Neural crest cell (in vitro differentiated cells): ENCODE data around the gene TNNI3K. TPM values are rescaled to one million over a fixed set of nuclear protein-coding genes. Genes with fewer than 3 reads are reported as not detected.

Experiments used
- DNase-seq: peaks from one replicate; pipeline ENCODE4 v3.0.0; 2021; ENCODE audit warnings: low read depth, mixed read lengths, low spot score
- H3K27ac Mint-ChIP-seq: one replicate; pipeline ENCODE4 v1.8.0; 2021; ENCODE audit warnings: mild to moderate bottlenecking, mixed read lengths; ENCODE audit not compliant: unreplicated experiment
- H3K27me3 Mint-ChIP-seq: 2 replicates; pipeline ENCODE4 v1.8.0; 2021; ENCODE audit warnings: low read depth, mild to moderate bottlenecking, mixed read lengths
- H3K36me3 Mint-ChIP-seq: 2 replicates; pipeline ENCODE4 v1.8.0; 2021; ENCODE audit warnings: low read depth, mild to moderate bottlenecking, mixed read lengths
- H3K4me1 Mint-ChIP-seq: 2 replicates; pipeline ENCODE4 v1.8.0; 2021; ENCODE audit warnings: mixed read lengths
- H3K4me3 Mint-ChIP-seq: one replicate; pipeline ENCODE4 v1.8.0; 2021; ENCODE audit warnings: mild to moderate bottlenecking, mixed read lengths
- H3K9me3 Mint-ChIP-seq: 2 replicates; pipeline ENCODE4 v1.8.0; 2021; ENCODE audit warnings: mixed read lengths
- CTCF ChIP-seq: fragments of 200-600 bp; sonication (generic); conservative IDR thresholded peaks from 2 replicates; pipeline ENCODE4 v1.5.0; 2021; ENCODE audit warnings: antibody characterized with exemption, mild to moderate bottlenecking
- total RNA-seq: library from RNA; stranded (reverse); gene quantifications from 2 replicates; pipeline ENCODE4 v1.2.1, GENCODE V29; 2021

Gene TNNI3K
- total RNA-seq, 1 donor from 2014 or later = 1.4 TPM

GRCh38 chr1:74467786-74468377 lies 232.7 kb downstream of the TNNI3K start:
- Mint-ChIP-seq H3K27ac (no peak overlapping the region), H3K36me3 (peaks cover 2% of the 10 kb centered on the region), H3K9me3 (peaks cover 3% of the 10 kb centered on the region), H3K4me3 (no peak overlapping the region), H3K27me3 (no peaks in the 10 kb centered on the region), H3K4me1 (peaks cover 16% of the 10 kb centered on the region)
- no peak for DNase-seq
- TF ChIP-seq CTCF = no peak

- no peaks in the 10 kb centered on the region for H3K27me3 Mint-ChIP-seq
- H3K4me1 Mint-ChIP-seq = peaks cover 16% of the 10 kb centered on the region
- H3K9me3 Mint-ChIP-seq = peaks cover 3% of the 10 kb centered on the region
- H3K36me3 Mint-ChIP-seq = peaks cover 2% of the 10 kb centered on the region
- no peak overlapping the region for H3K27ac Mint-ChIP-seq
- no peak overlapping the region for H3K4me3 Mint-ChIP-seq
- peak; percentile 85 for TF ChIP-seq CTCF
- DNase-seq = no peak
Observed at GRCh38 chr1:74468982-74469603, 233.9 kb downstream of the TNNI3K start.

GRCh38 chr1:74470251-74470650 lies 235.1 kb downstream of the TNNI3K start:
- peaks cover 3% of the 10 kb centered on the region for H3K9me3 Mint-ChIP-seq
- no peaks in the 10 kb centered on the region for H3K36me3 Mint-ChIP-seq
- DNase-seq = no peak
- no peak for TF ChIP-seq CTCF
- H3K4me1 Mint-ChIP-seq = peaks cover 22% of the 10 kb centered on the region
- H3K4me3 Mint-ChIP-seq = no peak overlapping the region
- no peak overlapping the region for H3K27ac Mint-ChIP-seq
- H3K27me3 Mint-ChIP-seq = no peaks in the 10 kb centered on the region

- TF ChIP-seq CTCF = no peak
- Mint-ChIP-seq H3K36me3 (no peaks in the 10 kb centered on the region), H3K27ac (no peak overlapping the region), H3K4me3 (no peak overlapping the region), H3K27me3 (no peaks in the 10 kb centered on the region), H3K4me1 (peaks cover 22% of the 10 kb centered on the region), H3K9me3 (peaks cover under 1% of the 10 kb centered on the region)
- DNase-seq = no peak
Observed at GRCh38 chr1:74470936-74471335, 235.7 kb downstream of the TNNI3K start.

- Mint-ChIP-seq H3K4me1 (peaks cover 22% of the 10 kb centered on the region), H3K36me3 (no peaks in the 10 kb centered on the region), H3K4me3 (no peak overlapping the region), H3K9me3 (no peaks in the 10 kb centered on the region), H3K27ac (no peak overlapping the region), H3K27me3 (no peaks in the 10 kb centered on the region)
- DNase-seq = no peak
- TF ChIP-seq CTCF = no peak
Observed at GRCh38 chr1:74471470-74471869, 236.3 kb downstream of the TNNI3K start.
